ENCODE measurements around the gene NSUN2. TPM values are rescaled to one million over a fixed set of nuclear protein-coding genes. Genes with fewer than 3 reads are reported as not detected.
"Not testable (repeated sequence)": the region's sequence is repeated elsewhere in the genome, so short reads cannot be mapped to it uniquely, and the experiment has no call there.

The NSUN2 gene
- total and polyA plus RNA-seq, 4 donors, result 36.6 to 52.7 (median 44.1) TPM

DNA sequence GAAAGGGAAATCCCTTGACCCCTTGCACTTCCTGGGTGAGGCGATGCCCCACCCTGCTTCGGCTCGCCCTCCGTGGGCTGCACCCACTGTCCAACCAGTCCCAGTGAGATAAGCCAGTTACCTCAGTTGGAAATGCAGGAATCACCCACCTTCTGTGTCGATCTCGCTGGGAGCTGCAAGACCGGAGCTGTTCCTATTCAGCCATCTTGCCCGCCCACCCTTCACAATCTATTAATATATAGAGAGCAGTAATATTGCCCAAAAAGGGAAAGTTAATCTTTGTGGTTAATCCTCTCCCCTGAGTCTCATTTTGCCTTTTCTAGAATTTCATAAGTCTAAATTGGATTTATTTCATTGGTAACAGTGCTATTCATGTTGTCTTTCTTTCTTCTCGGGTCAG lies 16.8 kb upstream of the NSUN2 start:
- ATAC-seq (ENCODE audit: insufficient read depth, low FRiP score) (no peak), DNase-seq (no peak)
- H3K9me3 ChIP-seq (ENCODE audit: control insufficient read depth in 4 of 4, insufficient read depth in 3 of 4, low read length in 3 of 4), result peaks cover 0 to 7% (median 0%) of the 10 kb centered on the region in 4 donors
- peaks cover 0 to 4% (median 2%) of the 10 kb centered on the region in 4 donors for H3K36me3 ChIP-seq (ENCODE audit: control insufficient read depth in 4 of 4, insufficient read depth in 4 of 4, low read length in 4 of 4)
- no peak overlapping the region for H3K4me3 ChIP-seq
- no peak overlapping the region for H3K27ac ChIP-seq (ENCODE audit: low read depth in 1 of 2, low read length in 1 of 2)
- no peak overlapping the region for H3K9ac ChIP-seq (ENCODE audit: insufficient read depth in 1 of 2, low read length in 2 of 2)
- no peaks in the 10 kb centered on the region for H3K27me3 ChIP-seq (ENCODE audit: control insufficient read depth in 3 of 3, insufficient read depth in 3 of 3, low read length in 2 of 3)
- WGBS, 2 donors, result 92 to 94% methylated on average over 9 of the region's 9 CpGs
- TF ChIP-seq, protein P1, sequence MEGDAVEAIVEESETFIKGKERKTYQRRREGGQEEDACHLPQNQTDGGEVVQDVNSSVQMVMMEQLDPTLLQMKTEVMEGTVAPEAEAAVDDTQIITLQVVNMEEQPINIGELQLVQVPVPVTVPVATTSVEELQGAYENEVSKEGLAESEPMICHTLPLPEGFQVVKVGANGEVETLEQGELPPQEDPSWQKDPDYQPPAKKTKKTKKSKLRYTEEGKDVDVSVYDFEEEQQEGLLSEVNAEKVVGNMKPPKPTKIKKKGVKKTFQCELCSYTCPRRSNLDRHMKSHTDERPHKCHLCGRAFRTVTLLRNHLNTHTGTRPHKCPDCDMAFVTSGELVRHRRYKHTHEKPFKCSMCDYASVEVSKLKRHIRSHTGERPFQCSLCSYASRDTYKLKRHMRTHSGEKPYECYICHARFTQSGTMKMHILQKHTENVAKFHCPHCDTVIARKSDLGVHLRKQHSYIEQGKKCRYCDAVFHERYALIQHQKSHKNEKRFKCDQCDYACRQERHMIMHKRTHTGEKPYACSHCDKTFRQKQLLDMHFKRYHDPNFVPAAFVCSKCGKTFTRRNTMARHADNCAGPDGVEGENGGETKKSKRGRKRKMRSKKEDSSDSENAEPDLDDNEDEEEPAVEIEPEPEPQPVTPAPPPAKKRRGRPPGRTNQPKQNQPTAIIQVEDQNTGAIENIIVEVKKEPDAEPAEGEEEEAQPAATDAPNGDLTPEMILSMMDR (IDR thresholded peaks at IDR 0.05; ENCODE audit: control extremely low read depth, extremely low read depth), result no peak
- H3K4me1 ChIP-seq (ENCODE audit: control insufficient read depth in 5 of 5, insufficient read depth in 5 of 5, low read length in 5 of 5), result peaks cover 0 to 3% (median 0%) of the 10 kb centered on the region in 5 donors

DNA sequence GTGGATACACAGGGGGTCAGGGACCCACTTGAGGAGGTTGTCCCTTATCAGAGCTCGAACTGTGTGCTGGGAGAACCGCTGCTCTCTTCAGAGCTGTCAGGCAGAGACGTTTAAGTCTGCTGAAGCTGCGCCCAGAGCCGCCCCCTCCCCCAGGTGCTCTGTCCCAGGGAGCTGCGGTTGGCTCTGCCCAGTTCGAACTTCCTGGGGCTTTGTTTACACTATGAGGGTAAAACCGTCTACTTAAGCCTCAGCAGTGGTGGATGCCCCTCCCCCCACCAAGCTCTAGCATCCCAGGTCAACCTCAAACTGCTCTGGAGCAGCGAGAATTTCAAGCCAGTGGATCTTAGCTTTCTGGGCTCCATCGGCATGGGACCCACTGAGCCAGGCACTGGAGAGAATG lies 16.3 kb upstream of the NSUN2 start:
- DNase-seq, result no peak
- WGBS, 2 donors, result 77 to 79% methylated on average over 10 of the region's 10 CpGs
- Histone ChIP-seq H3K4me3 (no peak overlapping the region), H3K27me3 (ENCODE audit: control insufficient read depth in 3 of 3, insufficient read depth in 3 of 3, low read length in 2 of 3) (no peaks in the 10 kb centered on the region), H3K9me3 (ENCODE audit: control insufficient read depth in 4 of 4, insufficient read depth in 3 of 4, low read length in 3 of 4) (peaks cover 0 to 7% (median 0%) of the 10 kb centered on the region in 4 donors), H3K9ac (ENCODE audit: insufficient read depth in 1 of 2, low read length in 2 of 2) (no peak overlapping the region), H3K4me1 (ENCODE audit: control insufficient read depth in 5 of 5, insufficient read depth in 5 of 5, low read length in 5 of 5) (peaks cover 0 to 3% (median 0%) of the 10 kb centered on the region in 5 donors), H3K27ac (ENCODE audit: low read depth in 1 of 2, low read length in 1 of 2) (no peak overlapping the region), H3K36me3 (ENCODE audit: control insufficient read depth in 4 of 4, insufficient read depth in 4 of 4, low read length in 4 of 4) (peaks cover 0 to 3% (median 1%) of the 10 kb centered on the region in 4 donors)
- ATAC-seq (ENCODE audit: insufficient read depth, low FRiP score), result no peak
- TF ChIP-seq, protein P1 (IDR thresholded peaks at IDR 0.05; ENCODE audit: control extremely low read depth, extremely low read depth), result no peak

DNA sequence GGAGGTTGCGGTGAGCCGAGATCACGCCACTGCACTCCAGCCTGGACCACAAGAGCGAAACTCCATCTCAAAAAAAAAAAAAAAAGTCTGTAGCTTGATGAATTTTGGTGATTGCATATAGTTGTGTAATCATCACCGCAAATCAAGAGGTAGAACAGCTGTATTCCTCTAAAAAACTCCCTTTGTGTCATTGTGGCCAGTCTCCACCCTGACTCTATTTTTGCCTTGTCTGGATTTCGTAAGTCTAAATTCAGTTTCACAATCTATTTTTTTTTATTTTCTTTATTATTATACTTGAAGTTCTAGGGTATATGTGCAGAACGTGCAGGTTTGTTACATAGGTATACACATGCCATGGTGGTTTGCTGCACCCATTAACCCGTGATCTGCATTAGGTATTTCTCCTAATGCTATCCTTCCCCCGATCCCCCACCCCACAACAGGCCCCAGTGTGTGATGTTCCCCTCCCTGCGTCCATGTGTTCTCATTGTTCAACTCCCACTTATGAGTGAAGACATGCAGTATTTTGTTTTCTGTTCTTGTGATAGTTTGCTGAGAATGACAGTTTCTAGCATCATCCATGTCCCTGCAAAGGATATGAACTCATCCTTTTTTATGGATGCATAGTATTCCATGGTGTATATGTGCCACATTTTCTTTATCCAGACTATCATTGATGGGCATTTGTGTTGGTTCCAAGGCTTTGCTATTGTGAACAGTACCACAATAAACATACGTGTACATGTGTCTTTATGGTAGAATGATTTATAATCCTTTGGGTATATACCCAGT lies 12.9 kb upstream of the NSUN2 start:
- not testable (repeated sequence) for ATAC-seq (ENCODE audit: insufficient read depth, low FRiP score); H3K9me3 ChIP-seq (ENCODE audit: control insufficient read depth in 4 of 4, insufficient read depth in 3 of 4, low read length in 3 of 4); DNase-seq; H3K27ac ChIP-seq (ENCODE audit: low read depth in 1 of 2, low read length in 1 of 2); H3K9ac ChIP-seq (ENCODE audit: insufficient read depth in 1 of 2, low read length in 2 of 2); H3K4me1 ChIP-seq (ENCODE audit: control insufficient read depth in 5 of 5, insufficient read depth in 5 of 5, low read length in 5 of 5); H3K4me3 ChIP-seq; H3K27me3 ChIP-seq (ENCODE audit: control insufficient read depth in 3 of 3, insufficient read depth in 3 of 3, low read length in 2 of 3); H3K36me3 ChIP-seq (ENCODE audit: control insufficient read depth in 4 of 4, insufficient read depth in 4 of 4, low read length in 4 of 4)
- 63 to 78% methylated on average over 11 of the region's 11 CpGs for WGBS, 2 donors

DNA sequence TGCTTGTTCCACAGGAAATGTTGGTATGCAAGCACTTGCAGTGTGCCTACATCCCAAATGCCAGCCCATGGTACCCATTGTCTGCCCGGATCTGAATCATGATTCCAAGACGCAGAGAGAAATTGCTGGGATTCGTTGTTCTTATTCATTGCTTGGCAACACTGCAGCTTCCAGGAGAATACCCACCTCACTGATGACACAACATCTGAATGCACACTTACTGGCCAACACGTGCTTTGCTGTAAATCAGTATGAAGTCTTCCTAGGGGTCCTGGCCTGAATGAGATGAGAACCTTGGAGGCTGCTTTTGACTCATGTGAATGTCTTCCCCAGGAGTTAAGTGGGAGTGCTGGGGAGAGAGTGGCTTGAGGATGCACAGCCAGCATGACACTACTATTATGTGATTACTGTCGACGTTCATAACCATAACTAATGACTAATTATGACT lies 12.0 kb upstream of the NSUN2 start:
- 92 to 93% methylated on average over 6 of the region's 6 CpGs for WGBS, 2 donors
- peaks cover 0 to 5% (median 0%) of the 10 kb centered on the region in 4 donors for H3K9me3 ChIP-seq (ENCODE audit: control insufficient read depth in 4 of 4, insufficient read depth in 3 of 4, low read length in 3 of 4)
- ATAC-seq (ENCODE audit: insufficient read depth, low FRiP score) (no peak), DNase-seq (no peak)
- TF ChIP-seq, protein P1 (IDR thresholded peaks at IDR 0.05; ENCODE audit: control extremely low read depth, extremely low read depth), result no peak
- no peak overlapping the region for H3K9ac ChIP-seq (ENCODE audit: insufficient read depth in 1 of 2, low read length in 2 of 2)
- H3K27ac ChIP-seq (ENCODE audit: low read depth in 1 of 2, low read length in 1 of 2), result no peak overlapping the region
- no peaks in the 10 kb centered on the region for H3K36me3 ChIP-seq (ENCODE audit: control insufficient read depth in 4 of 4, insufficient read depth in 4 of 4, low read length in 4 of 4)
- H3K4me3 ChIP-seq, result no peak overlapping the region
- H3K27me3 ChIP-seq (ENCODE audit: control insufficient read depth in 3 of 3, insufficient read depth in 3 of 3, low read length in 2 of 3), result no peaks in the 10 kb centered on the region
- peaks cover 0 to 5% (median 0%) of the 10 kb centered on the region in 5 donors for H3K4me1 ChIP-seq (ENCODE audit: control insufficient read depth in 5 of 5, insufficient read depth in 5 of 5, low read length in 5 of 5)
